Stimulated activated CD8-positive, alpha-beta memory T cell treated with anti-CD3 and anti-CD28 coated beads, Interleukin-15, amount 100 ng/mL, for 4 hours (primary cell): ENCODE measurements around the gene FURIN.
"Not testable (repeated sequence)": the region's sequence is repeated elsewhere in the genome, so short reads cannot be mapped to it uniquely, and the experiment has no call there.

Source experiments
- DNase-seq, 2 donors: peaks; one replicate each; pipeline ENCODE4 v3.0.0-alpha.2; 2020; ENCODE audit warnings: low read depth in 2 of 2

FURIN gene

DNA sequence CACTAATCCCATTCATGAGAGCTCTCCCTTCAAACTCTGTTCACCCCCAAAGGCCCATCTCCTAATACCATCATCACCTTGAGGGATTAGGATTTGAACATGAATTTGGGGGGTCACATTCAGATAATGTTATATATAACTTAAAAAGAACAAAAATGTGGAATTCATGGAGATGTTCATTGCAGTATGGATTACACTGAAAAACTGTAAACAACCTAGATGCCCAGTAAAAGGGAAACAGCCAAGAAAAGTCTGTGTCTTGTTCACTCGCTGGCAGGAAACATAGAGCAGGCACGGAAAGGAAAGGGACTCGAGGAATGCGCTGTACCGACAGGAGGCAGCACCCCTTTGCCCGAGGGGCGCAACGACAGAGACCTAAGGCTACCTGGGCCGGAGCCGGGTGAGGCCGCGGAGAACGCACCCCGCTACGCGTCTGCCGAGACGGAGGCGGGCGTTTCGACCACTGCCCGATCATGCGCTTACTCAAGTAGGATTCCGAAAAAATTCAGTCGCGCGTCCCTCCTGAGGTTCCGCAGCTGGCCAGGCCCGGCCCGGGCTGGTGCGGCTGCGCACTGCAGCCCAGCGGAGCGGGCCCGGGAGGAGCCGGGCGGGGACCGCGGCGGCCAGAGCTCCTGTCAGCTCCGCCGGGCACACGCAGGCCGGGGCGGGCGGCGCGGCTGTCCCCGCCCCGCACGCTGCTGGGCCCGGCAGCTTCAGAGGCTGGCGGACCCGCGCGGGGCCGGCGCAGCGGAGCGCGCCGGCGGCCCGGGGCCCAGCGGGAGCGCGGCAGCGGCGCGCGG, 33.9 kb downstream of the FURIN start:
- DNase-seq, result peak; percentile 46 to 58

DNA sequence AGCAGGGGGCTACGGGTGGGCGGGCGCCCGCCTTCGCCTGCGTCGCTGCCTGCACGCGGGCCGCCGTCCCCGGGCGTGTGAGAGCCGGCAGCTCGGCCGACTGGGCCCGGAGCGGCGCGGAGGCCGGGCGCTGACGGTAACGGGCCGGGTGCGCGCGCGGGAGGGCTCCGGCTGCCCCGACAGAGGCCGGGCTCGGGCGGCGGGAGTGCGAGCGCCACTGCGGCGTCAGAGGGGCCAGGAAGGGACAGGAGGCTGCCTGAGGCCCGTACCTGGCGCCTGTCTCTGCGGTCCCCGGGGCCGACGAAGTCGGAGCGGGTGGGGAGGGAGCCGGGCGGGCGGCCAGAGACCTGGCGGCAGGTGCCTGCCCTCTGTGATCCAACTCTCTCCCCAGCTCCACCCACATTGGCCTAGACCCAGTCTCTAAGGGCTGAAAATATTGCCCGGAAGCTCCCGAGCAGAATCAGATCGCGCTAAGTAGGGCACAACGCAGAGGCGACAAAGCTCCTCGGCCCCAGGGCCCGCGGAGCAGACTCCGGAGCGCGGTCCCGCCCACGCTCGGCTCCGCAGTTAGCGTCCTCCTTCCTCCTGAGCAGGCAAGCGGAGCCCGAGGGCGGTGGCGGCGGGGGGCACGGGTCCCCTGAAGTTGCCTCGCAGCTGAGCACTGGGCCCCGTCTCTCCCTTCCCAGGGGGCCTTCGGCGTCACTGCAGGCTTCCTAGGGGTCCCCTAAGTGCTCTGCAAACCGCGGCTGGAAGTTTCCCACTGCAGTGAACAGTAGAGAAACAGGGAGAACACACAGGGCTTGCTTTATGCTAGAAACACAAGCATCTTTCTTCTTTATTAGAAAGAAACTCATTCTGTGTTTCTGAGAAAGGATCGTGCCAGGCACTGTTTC, 34.7 kb downstream of the FURIN start, which contains the start of gene MAN2A2:
Gene MAN2A2 (plus strand): TSS at position 463 of the 893 bp plus-strand sequence. CDS start 906 bp downstream, outside the sequence.
- peak; percentile 66 to 68 for DNase-seq

DNA sequence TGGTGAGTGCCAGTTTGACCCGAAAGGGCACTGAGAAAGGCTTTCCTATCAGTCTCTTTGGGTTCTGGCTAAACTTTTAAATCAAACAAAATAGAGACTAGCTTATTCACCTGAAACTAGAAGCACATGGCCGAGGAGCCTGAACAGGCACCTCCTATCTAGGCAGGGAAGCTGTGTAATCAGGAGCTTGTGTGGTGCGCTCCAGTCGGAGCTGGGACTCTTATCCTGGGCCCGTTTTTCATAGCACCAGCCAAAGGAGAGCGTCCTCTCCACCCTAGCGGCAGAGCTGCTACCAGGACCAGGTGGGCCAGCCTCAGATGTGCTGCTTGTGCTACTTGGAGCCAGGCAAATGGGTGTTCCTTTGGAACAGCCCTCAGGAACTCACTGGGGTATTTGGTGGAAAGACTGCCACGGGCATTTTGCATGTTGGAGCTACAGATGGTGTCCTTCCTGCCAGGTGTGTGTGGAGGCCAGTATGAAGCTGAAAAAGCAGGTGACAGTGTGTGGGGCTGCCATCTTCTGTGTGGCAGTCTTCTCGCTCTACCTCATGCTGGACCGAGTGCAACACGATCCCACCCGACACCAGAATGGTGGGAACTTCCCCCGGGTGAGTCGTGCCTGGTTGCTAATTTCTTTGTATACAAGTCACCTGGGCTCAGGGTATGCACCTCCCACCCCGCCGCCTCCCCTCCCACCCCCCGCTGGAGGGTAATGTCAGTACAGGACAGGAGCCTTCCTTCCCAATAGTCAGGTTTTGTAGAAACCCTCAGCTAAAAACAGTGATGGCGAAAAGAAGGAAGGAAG, 35.5 kb downstream of the FURIN start:
- DNase-seq, result no peak

DNA sequence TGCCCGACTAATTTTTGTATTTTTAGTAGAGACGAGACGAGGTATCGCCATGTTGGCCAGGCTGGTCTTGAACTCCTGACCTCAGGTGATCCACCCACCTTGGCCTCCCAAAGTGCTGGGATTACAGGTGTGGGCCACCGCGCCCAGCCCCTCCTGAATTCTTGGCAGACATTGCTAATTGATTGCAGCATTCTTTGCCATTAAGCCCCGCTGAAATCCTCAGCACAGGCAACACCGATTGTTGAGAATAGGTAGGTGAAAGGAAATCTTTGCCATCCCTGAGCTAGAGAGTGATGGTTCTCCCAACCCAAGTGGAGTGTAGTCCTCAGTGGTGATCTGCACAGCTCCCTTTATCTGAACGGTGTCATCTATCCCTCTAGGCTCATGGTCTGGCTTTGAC, 36.4 kb downstream of the FURIN start:
- DNase-seq, result no peak

DNA sequence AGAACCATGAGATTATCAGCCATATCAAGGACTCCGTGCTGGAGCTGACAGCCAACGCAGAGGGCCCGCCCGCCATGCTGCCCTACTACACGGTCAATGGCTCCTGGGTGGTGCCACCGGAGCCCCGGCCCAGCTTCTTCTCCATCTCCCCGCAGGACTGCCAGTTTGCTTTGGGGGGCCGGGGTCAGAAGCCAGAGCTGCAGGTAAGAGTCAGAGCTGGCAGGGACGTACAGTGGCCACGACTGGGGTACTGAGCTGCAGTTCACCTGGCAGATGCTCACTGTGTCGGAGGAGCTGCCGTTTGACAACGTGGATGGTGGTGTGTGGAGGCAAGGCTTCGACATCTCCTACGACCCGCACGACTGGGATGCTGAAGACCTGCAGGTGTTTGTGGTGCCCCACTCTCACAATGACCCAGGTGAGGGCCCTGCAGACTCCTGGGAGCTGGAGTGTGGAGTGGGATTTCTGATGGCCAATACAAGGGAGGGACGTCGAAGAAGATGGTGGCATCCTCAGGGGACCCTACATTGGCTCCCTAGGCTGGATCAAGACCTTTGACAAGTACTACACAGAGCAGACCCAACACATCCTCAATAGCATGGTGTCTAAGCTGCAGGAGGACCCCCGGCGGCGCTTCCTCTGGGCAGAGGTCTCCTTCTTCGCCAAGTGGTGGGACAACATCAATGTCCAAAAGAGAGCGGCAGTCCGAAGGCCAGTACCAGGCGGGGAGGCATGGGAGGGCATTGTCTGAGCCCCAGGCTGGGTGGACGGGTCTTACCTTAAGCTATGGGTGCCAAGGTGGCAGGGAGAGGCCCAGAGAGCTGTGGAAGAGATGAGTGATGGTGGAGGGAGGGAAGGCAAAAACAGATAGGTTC, 37.2 kb downstream of the FURIN start:
- no peak for DNase-seq

DNA sequence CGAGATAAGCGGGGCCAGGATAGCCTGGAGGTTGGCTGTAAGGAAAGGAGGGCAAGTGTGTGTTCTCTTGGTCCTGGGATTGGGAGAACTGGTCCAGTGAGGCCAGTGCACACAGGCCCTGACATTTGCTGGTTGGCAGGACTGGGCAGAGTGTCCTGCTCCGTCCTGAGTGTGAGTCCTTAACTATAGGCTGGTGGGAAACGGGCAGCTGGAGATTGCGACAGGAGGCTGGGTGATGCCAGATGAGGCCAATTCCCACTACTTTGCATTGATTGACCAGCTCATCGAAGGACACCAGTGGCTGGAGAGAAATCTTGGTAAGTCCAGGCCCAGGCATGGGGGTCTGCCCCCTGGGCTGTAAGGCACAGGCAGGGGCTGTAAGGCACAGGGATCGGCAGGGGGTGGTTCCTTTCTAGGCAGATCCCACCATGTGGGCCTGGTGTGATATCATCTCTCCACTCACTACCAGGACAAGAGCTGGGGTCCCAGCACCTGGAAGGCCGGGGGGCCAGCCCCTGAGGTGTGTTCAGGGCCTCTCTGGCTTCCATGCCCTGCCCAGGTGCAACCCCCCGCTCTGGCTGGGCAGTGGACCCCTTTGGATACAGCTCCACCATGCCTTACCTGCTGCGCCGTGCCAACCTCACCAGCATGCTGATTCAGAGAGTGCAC, 37.9 kb downstream of the FURIN start:
- no peak for DNase-seq

DNA sequence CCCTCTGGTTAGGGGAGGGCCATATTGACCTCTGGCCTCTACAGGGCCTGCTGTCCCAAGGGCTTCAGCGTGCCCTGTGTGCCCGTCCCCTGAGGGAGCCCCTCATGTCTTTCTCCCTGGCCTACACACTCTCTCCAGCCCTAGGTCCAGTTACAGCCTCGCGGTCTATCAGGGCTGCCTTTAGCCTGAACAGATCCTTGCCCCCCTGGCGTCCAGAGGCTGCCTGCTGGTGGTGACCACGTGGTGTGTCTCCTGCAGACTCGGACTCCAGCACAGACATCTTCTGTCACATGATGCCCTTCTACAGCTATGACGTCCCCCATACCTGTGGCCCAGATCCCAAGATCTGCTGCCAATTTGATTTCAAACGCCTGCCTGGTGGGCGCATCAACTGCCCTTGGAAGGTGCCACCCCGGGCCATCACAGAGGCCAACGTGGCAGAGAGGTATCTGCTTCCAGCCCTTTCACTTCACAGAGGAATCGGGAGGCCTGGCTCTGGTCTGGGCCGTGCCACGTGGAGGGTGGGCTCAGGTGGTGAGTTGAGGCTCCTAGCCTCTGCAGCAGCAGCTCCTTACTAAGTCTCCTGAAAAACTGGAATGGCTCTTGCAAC, 38.8 kb downstream of the FURIN start:
- no peak for DNase-seq

DNA sequence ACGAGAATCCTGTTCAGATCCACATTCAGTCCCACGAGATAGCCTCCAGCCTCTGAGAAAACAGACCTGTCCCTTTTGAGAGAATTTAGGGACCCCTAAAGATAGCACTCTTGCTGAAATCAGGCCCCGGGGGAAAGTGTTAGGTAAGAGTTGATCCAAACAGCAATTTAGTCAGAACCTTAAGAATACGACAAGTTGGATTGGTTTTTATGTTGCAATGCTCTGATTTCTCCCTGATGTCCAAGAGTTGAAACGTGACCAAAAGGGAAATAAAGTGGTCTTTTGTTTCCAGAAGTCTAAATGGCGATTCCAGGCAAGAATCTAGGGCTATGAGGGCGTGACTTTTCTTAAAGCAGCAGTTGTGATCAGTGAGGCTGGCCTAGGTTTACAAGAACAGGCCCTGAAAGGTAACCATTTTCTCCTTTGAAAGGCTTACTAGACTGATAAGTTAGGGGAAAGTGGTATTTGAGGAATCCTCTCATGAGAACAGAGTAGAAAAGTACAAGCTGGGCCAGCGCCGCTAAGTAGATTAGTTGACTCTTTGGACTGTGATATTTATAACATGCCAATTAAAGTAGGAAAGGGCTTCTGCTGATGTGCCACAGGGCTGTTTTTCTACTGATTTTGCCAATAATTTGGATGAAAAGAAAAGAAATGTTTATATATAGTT, 39.6 kb downstream of the FURIN start:
- no peak for DNase-seq

DNA sequence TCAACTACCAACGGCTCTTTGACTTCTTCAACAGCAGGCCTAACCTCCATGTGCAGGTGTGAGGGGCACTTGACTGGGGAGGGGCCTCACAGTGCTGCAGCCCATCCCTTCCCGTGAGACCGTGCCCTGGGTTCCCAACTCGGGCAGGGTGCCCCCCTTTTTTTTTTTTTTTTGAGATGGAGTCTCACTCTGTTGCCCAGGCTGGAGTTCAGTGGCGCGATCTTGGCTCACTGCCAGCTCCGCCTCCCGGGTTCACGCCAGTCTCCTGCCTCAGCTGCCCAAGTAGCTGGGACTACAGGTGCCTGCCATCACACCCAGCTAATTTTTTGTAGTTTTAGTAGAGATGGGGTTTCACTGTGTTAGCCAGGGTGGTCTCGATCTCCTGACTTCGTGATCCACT, 41.1 kb downstream of the FURIN start:
- not testable (repeated sequence) for DNase-seq

DNA sequence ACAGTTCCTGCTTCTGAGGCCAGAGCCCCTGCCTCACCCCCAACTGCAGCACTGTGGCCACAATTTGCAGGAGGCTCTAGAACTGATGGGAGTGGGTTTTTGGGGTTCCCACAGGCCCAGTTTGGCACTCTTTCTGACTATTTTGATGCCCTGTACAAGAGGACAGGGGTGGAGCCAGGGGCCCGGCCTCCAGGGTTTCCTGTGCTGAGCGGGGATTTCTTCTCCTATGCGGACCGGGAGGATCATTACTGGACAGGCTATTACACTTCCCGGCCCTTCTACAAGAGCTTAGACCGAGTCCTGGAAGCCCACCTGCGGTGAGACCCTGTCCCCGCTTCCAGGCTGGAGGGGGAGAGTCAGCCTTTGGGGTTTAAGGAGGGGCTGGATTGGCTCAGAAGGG, 41.6 kb downstream of the FURIN start:
- DNase-seq, result no peak

DNA sequence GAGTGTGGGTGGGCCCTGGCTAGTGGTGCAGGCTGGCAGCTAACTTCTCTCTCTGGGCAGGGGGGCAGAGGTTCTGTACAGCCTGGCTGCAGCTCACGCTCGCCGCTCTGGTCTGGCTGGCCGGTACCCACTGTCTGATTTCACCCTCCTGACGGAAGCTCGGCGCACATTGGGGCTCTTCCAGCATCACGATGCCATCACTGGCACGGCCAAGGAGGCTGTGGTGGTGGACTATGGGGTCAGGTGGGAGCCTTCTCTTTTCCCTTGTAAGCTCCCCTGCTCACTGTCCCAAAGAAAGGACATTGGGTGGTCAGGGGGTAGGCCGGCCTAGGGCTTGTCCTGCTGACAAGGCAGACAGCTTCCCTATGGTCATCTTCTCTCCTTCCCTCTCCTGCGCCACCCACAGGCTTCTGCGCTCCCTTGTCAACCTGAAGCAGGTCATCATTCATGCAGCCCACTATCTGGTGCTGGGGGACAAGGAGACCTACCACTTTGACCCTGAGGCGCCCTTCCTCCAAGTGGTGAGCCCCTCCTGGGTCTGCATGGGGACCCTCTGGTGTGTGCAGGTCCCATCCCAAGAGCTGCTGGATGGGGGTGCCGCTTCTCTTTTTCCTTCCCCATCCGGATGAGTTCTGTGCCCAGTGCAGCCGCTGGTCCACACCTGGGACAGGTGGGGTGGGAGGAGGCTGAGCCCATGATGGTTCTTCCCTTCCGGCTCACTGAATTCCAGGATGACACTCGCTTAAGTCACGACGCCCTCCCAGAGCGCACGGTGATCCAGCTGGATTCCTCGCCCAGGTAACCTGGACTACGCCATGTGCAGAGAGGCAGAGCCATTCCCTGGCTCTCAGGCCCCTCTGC, 42.3 kb downstream of the FURIN start:
- DNase-seq, result no peak

DNA sequence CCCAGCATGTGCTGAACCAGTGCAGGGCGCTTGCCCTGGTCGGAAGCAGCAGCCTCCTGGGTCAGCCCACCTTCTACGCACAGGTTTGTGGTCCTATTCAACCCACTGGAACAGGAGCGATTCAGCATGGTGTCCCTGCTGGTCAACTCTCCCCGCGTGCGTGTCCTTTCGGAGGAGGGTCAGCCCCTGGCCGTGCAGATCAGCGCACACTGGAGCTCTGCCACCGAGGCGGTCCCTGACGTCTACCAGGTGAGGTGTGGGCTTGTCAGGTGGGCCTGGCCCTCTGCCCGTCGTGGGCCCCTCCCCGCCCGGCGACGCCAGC, 42.9 kb downstream of the FURIN start:
- DNase-seq, result no peak

DNA sequence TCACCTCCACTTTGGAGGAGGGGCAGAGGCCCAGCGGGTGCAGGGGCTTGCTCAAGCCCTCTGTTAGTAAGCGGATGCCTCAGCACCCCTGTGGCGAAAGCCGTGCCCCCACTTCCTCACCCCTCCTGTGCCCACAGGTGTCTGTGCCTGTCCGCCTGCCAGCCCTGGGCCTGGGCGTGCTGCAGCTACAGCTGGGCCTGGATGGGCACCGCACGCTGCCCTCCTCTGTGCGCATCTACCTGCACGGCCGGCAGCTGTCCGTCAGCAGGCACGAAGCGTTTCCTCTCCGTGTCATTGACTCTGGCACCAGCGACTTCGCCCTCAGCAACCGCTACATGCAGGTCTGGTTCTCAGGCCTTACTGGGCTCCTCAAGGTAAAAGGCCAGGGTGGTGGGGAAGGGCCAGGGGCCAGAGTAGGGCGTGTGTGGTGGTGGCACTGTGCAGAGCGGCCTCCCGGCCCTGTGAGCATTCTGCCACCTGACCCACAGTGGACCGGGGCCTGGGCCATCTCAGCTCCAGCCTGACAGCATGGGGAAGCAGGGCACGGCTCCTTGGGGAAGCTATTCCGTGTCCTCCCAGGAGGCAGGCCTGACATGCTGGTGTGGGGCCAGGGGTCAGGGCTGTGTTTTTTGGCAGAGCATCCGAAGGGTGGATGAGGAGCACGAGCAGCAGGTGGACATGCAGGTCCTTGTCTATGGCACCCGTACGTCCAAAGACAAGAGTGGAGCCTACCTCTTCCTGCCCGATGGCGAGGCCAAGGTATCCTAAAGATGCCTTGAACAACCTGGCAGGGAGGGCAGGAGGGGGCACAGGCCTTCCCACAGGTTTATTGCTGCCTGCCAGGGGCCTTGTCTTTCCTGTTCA, 43.8 kb downstream of the FURIN start:
- DNase-seq, result no peak

DNA sequence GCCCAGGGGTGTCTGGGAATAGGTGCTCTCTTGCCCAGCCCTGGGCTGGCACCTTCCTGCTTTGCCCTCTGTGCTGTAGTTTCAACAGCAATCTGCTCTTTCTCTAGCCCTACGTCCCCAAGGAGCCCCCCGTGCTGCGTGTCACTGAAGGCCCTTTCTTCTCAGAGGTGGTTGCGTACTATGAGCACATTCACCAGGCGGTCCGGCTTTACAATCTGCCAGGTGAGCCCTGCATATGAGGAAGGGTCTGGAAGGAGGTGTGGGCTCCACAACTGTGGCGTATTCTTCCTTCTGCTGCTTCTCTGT, 44.3 kb downstream of the FURIN start:
- DNase-seq, result no peak

DNA sequence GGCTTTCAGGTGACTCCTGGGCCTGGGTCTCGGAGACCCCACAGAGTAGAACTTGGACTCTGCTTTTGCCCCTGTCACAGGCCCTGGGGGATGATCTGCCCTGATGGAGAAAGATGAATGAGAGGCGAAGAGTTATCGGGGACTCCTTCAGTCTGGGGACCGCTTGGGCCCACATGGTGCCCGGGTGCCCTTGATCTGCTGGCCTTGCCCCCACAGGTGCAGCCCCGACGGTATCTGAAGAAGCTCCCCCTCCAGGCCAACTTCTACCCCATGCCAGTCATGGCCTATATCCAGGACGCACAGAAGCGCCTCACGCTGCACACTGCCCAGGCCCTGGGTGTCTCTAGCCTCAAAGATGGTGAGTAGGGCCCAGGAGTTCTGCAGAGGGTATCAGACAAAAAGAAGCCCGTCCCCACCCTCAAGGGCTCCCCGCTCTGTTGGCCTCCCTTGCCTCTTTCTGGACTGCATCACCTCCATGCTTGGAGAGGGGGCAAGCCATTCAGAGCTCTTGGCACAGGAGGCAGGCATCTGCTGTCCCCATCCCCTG, 45.1 kb downstream of the FURIN start:
- no peak for DNase-seq

DNA sequence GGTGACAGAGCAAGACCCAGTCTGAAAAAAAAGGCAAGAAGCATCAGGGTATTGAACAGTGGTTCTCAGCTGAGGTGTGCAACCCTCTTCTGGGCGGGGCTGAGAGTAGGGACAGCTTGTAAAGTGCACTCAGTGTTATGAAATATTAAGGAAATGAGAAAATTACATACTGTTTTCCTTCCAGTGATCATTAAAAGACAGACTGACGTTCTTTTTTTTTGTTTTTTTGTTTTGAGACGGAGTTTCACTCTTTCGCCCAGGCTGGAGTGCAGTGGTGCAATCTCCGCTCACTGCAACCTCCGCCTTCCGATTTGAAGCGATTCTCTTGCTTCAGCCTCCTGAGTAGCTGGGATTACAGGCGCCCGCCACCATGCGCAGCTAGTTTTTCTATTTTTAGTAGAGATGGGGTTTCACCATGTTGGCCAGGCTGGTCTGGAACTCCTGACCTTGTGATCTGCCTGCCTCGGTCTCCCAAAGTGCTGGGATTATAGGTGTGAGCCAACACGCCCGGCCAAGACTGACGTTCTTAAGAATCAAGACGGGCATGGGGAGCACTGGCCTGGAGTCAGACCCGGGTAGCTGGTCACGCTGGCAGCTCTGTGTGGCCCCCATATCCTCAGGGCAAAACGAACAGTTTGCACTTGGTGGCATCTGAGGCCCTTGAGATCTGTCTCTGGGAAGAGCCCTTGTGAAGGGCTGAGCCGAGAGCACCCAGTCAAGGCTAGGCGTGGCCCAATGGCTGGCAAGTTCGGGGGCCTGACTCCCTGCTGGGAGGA, 46.1 kb downstream of the FURIN start:
- DNase-seq, result no peak
